Measurements from ENCODE around the gene SLC37A3.

- TF ChIP-seq ZNF565 (CRISPR knock-in tag; conservative IDR thresholded peaks at IDR 0.05; ENCODE audit: low read depth) (no peak), ZFP3 (CRISPR knock-in tag; IDR thresholded peaks at IDR 0.05) (no peak), OSR1 (CRISPR knock-in tag; IDR thresholded peaks at IDR 0.05) (no peak), PATZ1 (CRISPR knock-in tag; IDR thresholded peaks at IDR 0.05; ENCODE audit: borderline replicate concordance) (no peak), ISL1 (CRISPR knock-in tag; IDR thresholded peaks at IDR 0.05) (no peak), TCF4 (CRISPR knock-in tag; IDR thresholded peaks at IDR 0.05; ENCODE audit: borderline replicate concordance) (no peak), ZFP30 (CRISPR knock-in tag; IDR thresholded peaks at IDR 0.05) (no peak), SNAI2 (CRISPR knock-in tag; IDR thresholded peaks at IDR 0.05) (no peak), CSRNP3 (CRISPR knock-in tag; IDR thresholded peaks at IDR 0.05) (no peak), ZC3H10 (CRISPR knock-in tag; IDR thresholded peaks at IDR 0.05) (no peak), RARB (CRISPR knock-in tag; IDR thresholded peaks at IDR 0.05) (no peak), CSDC2 (CRISPR knock-in tag; IDR thresholded peaks at IDR 0.05) (no peak)
- TF ChIP-seq, protein P1, sequence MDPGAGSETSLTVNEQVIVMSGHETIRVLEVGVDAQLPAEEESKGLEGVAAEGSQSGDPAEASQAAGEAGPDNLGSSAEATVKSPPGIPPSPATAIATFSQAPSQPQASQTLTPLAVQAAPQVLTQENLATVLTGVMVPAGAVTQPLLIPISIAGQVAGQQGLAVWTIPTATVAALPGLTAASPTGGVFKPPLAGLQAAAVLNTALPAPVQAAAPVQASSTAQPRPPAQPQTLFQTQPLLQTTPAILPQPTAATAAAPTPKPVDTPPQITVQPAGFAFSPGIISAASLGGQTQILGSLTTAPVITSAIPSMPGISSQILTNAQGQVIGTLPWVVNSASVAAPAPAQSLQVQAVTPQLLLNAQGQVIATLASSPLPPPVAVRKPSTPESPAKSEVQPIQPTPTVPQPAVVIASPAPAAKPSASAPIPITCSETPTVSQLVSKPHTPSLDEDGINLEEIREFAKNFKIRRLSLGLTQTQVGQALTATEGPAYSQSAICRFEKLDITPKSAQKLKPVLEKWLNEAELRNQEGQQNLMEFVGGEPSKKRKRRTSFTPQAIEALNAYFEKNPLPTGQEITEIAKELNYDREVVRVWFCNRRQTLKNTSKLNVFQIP (CRISPR knock-in tag; IDR thresholded peaks at IDR 0.05; ENCODE audit: borderline replicate concordance, low read depth): no peak
These were observed 23.2 kb upstream of the SLC37A3 start for GRCh38 chr7:140421521-140421920.

Measured in SK-N-SH treated with all-trans-retinoic acid at 6 μM for 48 hours (cell line).